ENCODE results near the gene INF2.

DNA sequence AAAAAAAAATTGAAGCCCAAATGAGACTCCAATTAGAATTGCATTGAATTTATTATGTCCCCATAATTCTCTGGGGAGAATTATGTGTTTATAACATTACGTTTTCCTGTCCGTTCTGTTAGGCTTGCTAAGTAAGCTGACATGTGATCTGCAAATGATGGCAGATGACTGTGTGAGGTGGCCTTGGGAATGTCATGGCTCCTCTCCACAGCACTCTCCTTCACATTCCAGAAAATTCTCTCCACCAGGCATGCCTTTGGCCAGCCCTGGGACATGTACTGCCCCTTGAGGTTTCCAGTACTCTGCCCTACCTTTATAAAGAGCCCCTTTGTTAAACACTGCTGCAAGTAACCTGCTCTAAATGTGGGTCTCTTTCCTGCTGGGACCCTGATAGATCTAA lies 28.3 kb upstream of the INF2 start:
- TF ChIP-seq ZNF408 (CRISPR knock-in tag; IDR thresholded peaks at IDR 0.05; ENCODE audit: low read depth), result no peak
- no peak for TF ChIP-seq FOXM1 (IDR thresholded peaks at IDR 0.05; ENCODE audit: low read depth)
- TF ChIP-seq FOXM1 (CRISPR knock-in tag; IDR thresholded peaks at IDR 0.05; ENCODE audit: low read depth), result no peak
- TF ChIP-seq MAFK (IDR thresholded peaks at IDR 0.05; ENCODE audit: low read length), result no peak
- TF ChIP-seq CREM (IDR thresholded peaks at IDR 0.05; ENCODE audit: low read depth), result no peak
- TF ChIP-seq, protein P1, sequence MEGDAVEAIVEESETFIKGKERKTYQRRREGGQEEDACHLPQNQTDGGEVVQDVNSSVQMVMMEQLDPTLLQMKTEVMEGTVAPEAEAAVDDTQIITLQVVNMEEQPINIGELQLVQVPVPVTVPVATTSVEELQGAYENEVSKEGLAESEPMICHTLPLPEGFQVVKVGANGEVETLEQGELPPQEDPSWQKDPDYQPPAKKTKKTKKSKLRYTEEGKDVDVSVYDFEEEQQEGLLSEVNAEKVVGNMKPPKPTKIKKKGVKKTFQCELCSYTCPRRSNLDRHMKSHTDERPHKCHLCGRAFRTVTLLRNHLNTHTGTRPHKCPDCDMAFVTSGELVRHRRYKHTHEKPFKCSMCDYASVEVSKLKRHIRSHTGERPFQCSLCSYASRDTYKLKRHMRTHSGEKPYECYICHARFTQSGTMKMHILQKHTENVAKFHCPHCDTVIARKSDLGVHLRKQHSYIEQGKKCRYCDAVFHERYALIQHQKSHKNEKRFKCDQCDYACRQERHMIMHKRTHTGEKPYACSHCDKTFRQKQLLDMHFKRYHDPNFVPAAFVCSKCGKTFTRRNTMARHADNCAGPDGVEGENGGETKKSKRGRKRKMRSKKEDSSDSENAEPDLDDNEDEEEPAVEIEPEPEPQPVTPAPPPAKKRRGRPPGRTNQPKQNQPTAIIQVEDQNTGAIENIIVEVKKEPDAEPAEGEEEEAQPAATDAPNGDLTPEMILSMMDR (IDR thresholded peaks at IDR 0.05 in 2 of 3, conservative IDR thresholded peaks at IDR 0.05 in 1 of 3; ENCODE audit: insufficient read depth in 2 of 3, low read depth in 1 of 3, low read length in 3 of 3), result no peak
- TF ChIP-seq POLR2A (conservative IDR thresholded peaks at IDR 0.05), result no peak
- TF ChIP-seq, protein P2, sequence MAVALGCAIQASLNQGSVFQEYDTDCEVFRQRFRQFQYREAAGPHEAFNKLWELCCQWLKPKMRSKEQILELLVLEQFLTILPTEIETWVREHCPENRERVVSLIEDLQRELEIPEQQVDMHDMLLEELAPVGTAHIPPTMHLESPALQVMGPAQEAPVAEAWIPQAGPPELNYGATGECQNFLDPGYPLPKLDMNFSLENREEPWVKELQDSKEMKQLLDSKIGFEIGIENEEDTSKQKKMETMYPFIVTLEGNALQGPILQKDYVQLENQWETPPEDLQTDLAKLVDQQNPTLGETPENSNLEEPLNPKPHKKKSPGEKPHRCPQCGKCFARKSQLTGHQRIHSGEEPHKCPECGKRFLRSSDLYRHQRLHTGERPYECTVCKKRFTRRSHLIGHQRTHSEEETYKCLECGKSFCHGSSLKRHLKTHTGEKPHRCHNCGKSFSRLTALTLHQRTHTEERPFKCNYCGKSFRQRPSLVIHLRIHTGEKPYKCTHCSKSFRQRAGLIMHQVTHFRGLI (CRISPR knock-in tag; IDR thresholded peaks at IDR 0.05), result no peak
- TF ChIP-seq NR2C2 (CRISPR knock-in tag; IDR thresholded peaks at IDR 0.05), result no peak
- no peak for TF ChIP-seq NR2C2 (tag; IDR thresholded peaks at IDR 0.05)
- TF ChIP-seq CBX8 (IDR thresholded peaks at IDR 0.05; ENCODE audit: borderline replicate concordance, extremely low read depth, low read depth, low read length, poor library complexity, severe bottlenecking), result no peak
- TF ChIP-seq, protein P3, sequence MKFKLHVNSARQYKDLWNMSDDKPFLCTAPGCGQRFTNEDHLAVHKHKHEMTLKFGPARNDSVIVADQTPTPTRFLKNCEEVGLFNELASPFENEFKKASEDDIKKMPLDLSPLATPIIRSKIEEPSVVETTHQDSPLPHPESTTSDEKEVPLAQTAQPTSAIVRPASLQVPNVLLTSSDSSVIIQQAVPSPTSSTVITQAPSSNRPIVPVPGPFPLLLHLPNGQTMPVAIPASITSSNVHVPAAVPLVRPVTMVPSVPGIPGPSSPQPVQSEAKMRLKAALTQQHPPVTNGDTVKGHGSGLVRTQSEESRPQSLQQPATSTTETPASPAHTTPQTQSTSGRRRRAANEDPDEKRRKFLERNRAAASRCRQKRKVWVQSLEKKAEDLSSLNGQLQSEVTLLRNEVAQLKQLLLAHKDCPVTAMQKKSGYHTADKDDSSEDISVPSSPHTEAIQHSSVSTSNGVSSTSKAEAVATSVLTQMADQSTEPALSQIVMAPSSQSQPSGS (CRISPR knock-in tag; IDR thresholded peaks at IDR 0.05), result no peak
- TF ChIP-seq, protein P4, sequence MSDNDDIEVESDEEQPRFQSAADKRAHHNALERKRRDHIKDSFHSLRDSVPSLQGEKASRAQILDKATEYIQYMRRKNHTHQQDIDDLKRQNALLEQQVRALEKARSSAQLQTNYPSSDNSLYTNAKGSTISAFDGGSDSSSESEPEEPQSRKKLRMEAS (CRISPR knock-in tag; IDR thresholded peaks at IDR 0.05), result no peak

Data from K562 (cell line).